GM12878 (cell line): ENCODE data around the gene LMAN2. TPM values are rescaled to one million over a fixed set of nuclear protein-coding genes. Genes with fewer than 3 reads are reported as not detected.

ENCODE experiments used
- BMI1 ChIP-seq: fragments of 450-650 bp; IDR thresholded peaks from 2 replicates; pipeline ENCODE4 v1.6.1; 2016; ENCODE audit warnings: mild to moderate bottlenecking, moderate library complexity, borderline replicate concordance
- CHD1 ChIP-seq: IDR thresholded peaks from 2 replicates; pipeline ENCODE4 v1.6.1; 2012; ENCODE audit warnings: low read depth, low read length, improper control_type of control experiment
- CREB1 ChIP-seq: IDR thresholded peaks from 2 replicates; pipeline ENCODE4 v1.6.1; 2012; ENCODE audit warnings: low read depth, mild to moderate bottlenecking, inconsistent platforms
- CUX1 ChIP-seq: IDR thresholded peaks from 2 replicates; pipeline ENCODE4 v1.6.1; 2012; ENCODE audit warnings: improper control_type of control experiment, low read depth, low read length; ENCODE audit not compliant: insufficient replicate concordance
- IKZF2 ChIP-seq, 2 experiments: fragments of 450-650 bp; IDR thresholded peaks; 2 replicates each; pipeline ENCODE4 v1.6.1; 2017; ENCODE audit warnings: mild to moderate bottlenecking in 2 of 2, moderate library complexity in 2 of 2
- NFYB ChIP-seq: IDR thresholded peaks from 2 replicates; pipeline ENCODE4 v1.6.1; 2011; ENCODE audit warnings: low read depth, mild to moderate bottlenecking, low read length, improper control_type of control experiment, moderate library complexity; ENCODE audit not compliant: insufficient read depth
- NKRF ChIP-seq: fragments of 450-650 bp; conservative IDR thresholded peaks from 2 replicates; pipeline ENCODE4 v1.6.1; 2017; ENCODE audit warnings: mild to moderate bottlenecking, moderate library complexity
- NR2C1 ChIP-seq: fragments of 450-650 bp; IDR thresholded peaks from 2 replicates; pipeline ENCODE4 v1.6.1; 2017; ENCODE audit warnings: antibody characterized with exemption, mild to moderate bottlenecking, moderate library complexity
- PAX5 ChIP-seq: IDR thresholded peaks from 2 replicates; pipeline ENCODE4 v1.6.1; 2011; ENCODE audit warnings: low read depth, low read length, borderline replicate concordance
- RELA ChIP-seq: fragments of 450-650 bp; IDR thresholded peaks from 2 replicates; pipeline ENCODE4 v1.8.0; 2014; ENCODE audit warnings: borderline replicate concordance; ENCODE audit not compliant: partially characterized antibody
- REST ChIP-seq: IDR thresholded peaks from 2 replicates; pipeline ENCODE4 v1.6.1; 2012; ENCODE audit warnings: mild to moderate bottlenecking, low read depth, low read length
- SMARCA5 ChIP-seq: fragments of 450-650 bp; IDR thresholded peaks from 2 replicates; pipeline ENCODE4 v1.6.1; 2017; ENCODE audit warnings: mild to moderate bottlenecking
- SPI1 ChIP-seq: IDR thresholded peaks from 2 replicates; pipeline ENCODE4 v1.6.1; 2011; ENCODE audit warnings: low read depth, mild to moderate bottlenecking, low read length, moderate library complexity, borderline replicate concordance; ENCODE audit not compliant: insufficient read depth
- TAF1 ChIP-seq: IDR thresholded peaks from 2 replicates; pipeline ENCODE4 v1.6.1; 2011; ENCODE audit warnings: mild to moderate bottlenecking, low read depth, low read length, borderline replicate concordance
- TCF7 ChIP-seq: IDR thresholded peaks from 2 replicates; pipeline ENCODE4 v1.6.1; 2014; ENCODE audit warnings: antibody characterized with exemption, borderline replicate concordance
- ZNF24 ChIP-seq: fragments of 450-650 bp; IDR thresholded peaks from 2 replicates; pipeline ENCODE4 v1.6.1; 2017; ENCODE audit warnings: antibody characterized with exemption, mild to moderate bottlenecking
- polyA plus RNA-seq, 11 experiments: library from polyadenylated mRNA; depleted of rRNA in 4 of 11; unstranded in 6 of 11; stranded (reverse) in 5 of 11; fragments of >200 nt; fragmentation: Nextera tagmentation in 4 of 11; fragmentation: Illumina TruSeq in 1 of 11; extraction: Ambion mirVana in 4 of 11; extraction: Trizol in 1 of 11; gene quantifications; 1 replicate in 1 of 11; 2 replicates in 10 of 11; pipeline versions ENCODE4 v1.2.1 to v1.2.3, GENCODE V29; 2011 to 2016; ENCODE audit warnings: inconsistent platforms in 2 of 11, missing spikeins in 2 of 11, low read depth in 1 of 11
- total RNA-seq, 4 experiments: library from RNA; depleted of rRNA in 3 of 4; stranded (reverse); fragments of >200 nt in 3 of 4; fragmentation: Illumina TruSeq in 1 of 4; extraction: Trizol in 1 of 4; gene quantifications; 2 replicates each; pipeline versions ENCODE4 v1.2.1 to v1.2.3, GENCODE V29; 2013 to 2021
- TF ChIP-seq, protein P1 (sequence below): fragments of 450-650 bp; IDR thresholded peaks from 2 replicates; pipeline ENCODE4 v1.6.1; 2016; ENCODE audit warnings: mild to moderate bottlenecking

Gene LMAN2
- total and polyA plus RNA-seq, 10 of the 15 experiments (the other 5 are each of a cell fraction or from before 2014, with no cell fraction given): 2.4 to 264 (median 147) TPM

DNA sequence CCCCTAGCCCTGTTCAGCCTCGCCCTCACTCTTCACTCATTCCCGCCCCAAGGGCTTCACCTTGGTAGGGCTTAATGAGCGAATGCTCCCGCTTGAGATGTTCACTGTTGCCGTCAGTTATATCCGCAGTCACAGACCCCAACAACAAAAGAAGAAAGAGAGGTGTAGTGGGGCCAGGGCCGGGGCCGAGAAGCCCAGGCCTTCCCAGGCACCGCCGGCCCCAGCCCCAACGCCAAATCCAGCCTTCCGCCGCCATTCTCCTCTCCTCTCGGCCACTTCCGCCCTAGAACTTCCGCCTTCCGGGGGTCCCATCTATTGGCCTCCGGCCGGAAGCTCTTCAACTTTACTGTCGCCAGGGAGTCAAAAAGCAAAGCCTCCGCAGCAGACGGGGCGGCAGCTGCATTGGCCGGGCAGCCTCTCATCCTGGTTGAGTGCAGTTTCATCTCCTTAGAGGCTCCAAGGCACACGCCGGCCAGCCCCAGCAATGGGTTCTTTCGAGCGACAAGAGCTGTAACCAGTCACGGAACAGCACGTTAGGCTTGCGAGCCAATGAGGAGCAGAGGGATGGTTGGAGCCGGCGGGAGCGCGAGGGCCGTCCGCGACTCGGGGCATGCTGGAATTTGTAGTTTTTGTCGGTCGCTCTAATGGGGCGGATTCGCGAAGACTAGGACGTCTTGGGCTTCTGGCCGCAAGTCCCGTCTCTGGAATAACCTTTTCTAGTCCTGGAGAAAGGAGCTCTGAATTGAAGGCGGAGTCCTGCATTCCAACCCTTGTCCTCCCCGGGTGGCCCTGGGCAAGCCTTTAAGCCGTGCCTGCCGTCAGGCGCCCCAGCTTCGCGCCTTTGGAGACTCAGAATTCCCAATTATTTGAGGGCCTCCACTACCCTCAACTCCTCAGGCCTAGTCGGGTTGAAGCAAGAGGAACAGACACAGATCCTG is at the start of gene LMAN2 (continued):
- TF ChIP-seq REST (0 out of 2 replicates have a peak, but pooled peaks have one; percentile 9), TAF1 (peak; percentile 90), NKRF (peak; percentile 89; the same call in 1 of the 2 replicates), CREB1 (peak; percentile 82), SPI1 (peak; percentile 61; the same call in 1 of the 2 replicates), CHD1 (no peak), PAX5 (0 out of 2 replicates have a peak, but pooled peaks have one; percentile 4), CUX1 (no peak), SMARCA5 (peak; percentile 52), NFYB (peak; percentile 100), RELA (peak; percentile 58), ZNF24 (0 out of 2 replicates have a peak, but pooled peaks have one; percentile 40), IKZF2 (IDR thresholded peaks at IDR 0.05) (peak in 1 of 2 experiments; percentile 42; a peak in 1 of 4 replicates), BMI1 (no peak), TCF7 (no peak), NR2C1 (peak; percentile 76)
- TF ChIP-seq, protein P1, sequence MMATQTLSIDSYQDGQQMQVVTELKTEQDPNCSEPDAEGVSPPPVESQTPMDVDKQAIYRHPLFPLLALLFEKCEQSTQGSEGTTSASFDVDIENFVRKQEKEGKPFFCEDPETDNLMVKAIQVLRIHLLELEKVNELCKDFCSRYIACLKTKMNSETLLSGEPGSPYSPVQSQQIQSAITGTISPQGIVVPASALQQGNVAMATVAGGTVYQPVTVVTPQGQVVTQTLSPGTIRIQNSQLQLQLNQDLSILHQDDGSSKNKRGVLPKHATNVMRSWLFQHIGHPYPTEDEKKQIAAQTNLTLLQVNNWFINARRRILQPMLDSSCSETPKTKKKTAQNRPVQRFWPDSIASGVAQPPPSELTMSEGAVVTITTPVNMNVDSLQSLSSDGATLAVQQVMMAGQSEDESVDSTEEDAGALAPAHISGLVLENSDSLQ: peak; percentile 99
